Motor neuron (in vitro differentiated cells): Measurements from ENCODE around the gene KRT27. TPM values are rescaled to one million over a fixed set of nuclear protein-coding genes. Genes with fewer than 3 reads are reported as not detected.
A peak's percentile ranks its signal among the peaks of the same experiment; 100 is the strongest.

ENCODE experiments used
- ATAC-seq, 8 experiments: fragments of 200-7000 bp; cut with Tn5 transposase; replicated peaks in 6 of 8; 2 replicates each; pipeline ENCODE4 v1.8.0; 2021; ENCODE audit warnings: mild to moderate bottlenecking in 8 of 8, moderate library complexity in 8 of 8
- H3K27ac ChIP-seq, 2 donors: fragments of 250-450 bp; sonication (Bioruptor Pico); 2 replicates each; pipeline ENCODE4 v1.9.0; 2021; ENCODE audit warnings: antibody characterized with exemption in 2 of 2, mild to moderate bottlenecking in 2 of 2, moderate library complexity in 1 of 2
- H3K4me1 ChIP-seq, 2 donors: fragments of 250-450 bp; sonication (Bioruptor Pico); replicated peaks in 1 of 2; 2 replicates each; pipeline ENCODE4 v1.6.1; 2021; ENCODE audit warnings: antibody characterized with exemption in 2 of 2, mild to moderate bottlenecking in 2 of 2, moderate library complexity in 1 of 2
- H3K4me3 ChIP-seq, 5 donors: fragments of 250-450 bp; sonication (Bioruptor Pico); 2 replicates each; pipeline ENCODE4 v1.9.0; 2021; ENCODE audit warnings: antibody characterized with exemption in 5 of 5, mild to moderate bottlenecking in 5 of 5, moderate library complexity in 4 of 5
- WGBS, 10 experiments: fragments of 450-650 bp; shearing (Covaris generic); methylation state at CpG; one replicate each; pipeline ENCODE4 v1.0.0; 2022; 5-methylcytosine and 5-hydroxymethylcytosine counted together
- in situ Hi-C, 9 experiments: fragments of 400-800 bp; cut with MboI; loops; one replicate each; pipeline ENCODE4 v1.15.0; 2021; ENCODE audit warnings: low sequenced_read_pairs in 9 of 9, low pct_unique_long_range_greater_than_20kb in 2 of 9; ENCODE audit not compliant: unreplicated experiment in 9 of 9
- total RNA-seq, 8 experiments: library from RNA; unstranded; fragments of 300-600 nt; gene quantifications; 2 replicates each; pipeline versions ENCODE4 v1.2.3 to v1.2.4, GENCODE V29; 2022

Gene KRT27
- total RNA-seq, 8 experiments from 2014 or later = 0.66 TPM; not detected in 7

DNA sequence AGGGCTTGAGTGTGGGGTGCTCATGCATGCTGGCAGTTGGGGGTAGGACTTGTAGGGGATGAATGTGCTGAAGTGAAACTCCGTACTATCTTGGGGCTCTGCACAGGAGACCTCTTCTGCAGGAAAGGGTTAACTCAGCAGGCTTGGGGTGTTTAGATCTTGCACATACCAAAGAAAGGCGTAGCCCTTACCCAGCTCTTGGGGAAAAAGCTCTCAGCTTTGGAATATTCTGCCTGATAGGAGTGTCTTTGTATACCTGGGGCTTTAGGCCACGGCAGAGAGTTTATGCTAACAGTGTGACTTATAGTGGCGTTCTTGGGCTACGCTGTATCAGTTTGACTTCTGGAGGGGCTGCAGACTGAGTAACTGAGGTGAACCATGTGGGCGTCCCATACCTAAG lies 48.3 kb downstream of the KRT27 start:
- ATAC-seq = peak in 3 of 8 experiments; percentile 31 to 74 (median 51)
- 45 to 100% (median 70%) methylated on average over 1 to 5 of the region's 6 CpGs; no CpG with 5 or more reads in 2 of the 10 experiments for WGBS, 10 experiments
- in situ Hi-C loops = no loop called here

GRCh38 chr17:40730970-40731369 lies 51.4 kb downstream of the KRT27 start:
- Histone ChIP-seq H3K4me1 (no peaks in the 10 kb centered on the region), H3K27ac (no peak overlapping the region), H3K4me3 (no peak overlapping the region)
- in situ Hi-C loops = no loop called here
- ATAC-seq = no peak
- 13 to 71% (median 48%) methylated on average over 1 of the region's 1 CpG; no CpG with 5 or more reads in 2 of the 10 experiments for WGBS, 10 experiments

More for the DNA sequence above, 48.3 kb downstream of the KRT27 start:
- Histone ChIP-seq H3K4me3 (no peak overlapping the region), H3K4me1 (no peaks in the 10 kb centered on the region), H3K27ac (no peak overlapping the region)

DNA sequence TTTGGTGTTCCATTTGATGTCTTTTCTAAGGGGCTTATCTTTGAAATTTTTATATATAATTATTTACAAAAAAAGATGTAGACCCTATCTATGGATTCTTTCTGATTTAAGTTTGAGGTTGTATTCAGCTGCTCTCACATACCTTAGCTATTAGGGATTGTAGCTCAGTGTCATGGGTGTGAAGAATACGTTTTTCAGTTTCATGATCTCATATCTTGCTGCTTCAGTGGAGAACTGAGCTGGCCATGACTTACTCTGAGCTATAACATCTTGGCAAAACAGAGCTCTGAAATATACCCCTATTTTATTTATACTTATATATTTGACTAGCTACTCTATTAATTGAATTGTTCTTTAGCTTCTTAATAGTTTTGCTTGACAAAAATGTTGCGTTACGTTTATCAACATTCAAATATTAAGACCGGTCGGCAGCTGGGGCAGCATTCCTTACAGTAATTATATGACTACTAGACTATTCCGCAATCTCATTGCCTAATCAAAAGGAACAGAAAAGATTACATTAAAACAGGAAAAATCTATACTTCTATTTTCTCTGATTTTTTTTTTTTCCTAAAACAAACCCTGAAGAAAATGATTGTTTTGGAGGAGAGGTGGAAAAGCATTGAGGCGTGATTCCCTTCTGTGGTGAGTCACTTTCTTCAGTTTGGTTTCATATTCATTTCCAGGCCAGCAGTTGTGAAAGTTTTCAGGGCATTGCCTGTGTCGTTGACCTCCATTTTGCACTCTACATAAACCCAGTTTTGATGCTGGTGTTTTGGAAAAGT lies 54.7 kb downstream of the KRT27 start:
- Histone ChIP-seq H3K27ac (no peak overlapping the region), H3K4me1 (no peaks in the 10 kb centered on the region), H3K4me3 (no peak overlapping the region)
- in situ Hi-C loops = no loop called here
- WGBS, 10 experiments = 48 to 100% (median 80%) methylated on average over 4 to 8 of the region's 8 CpGs
- peak in 2 of 8 experiments; percentile 93 to 94 for ATAC-seq

- ATAC-seq = peak in 1 of 8 experiments; percentile 16
- in situ Hi-C loops = no loop called here
- no peak overlapping the region for H3K4me3 ChIP-seq
Observed at GRCh38 chr17:40726919-40727318, 55.4 kb downstream of the KRT27 start.

More at GRCh38 chr17:40726919-40727318, 55.4 kb downstream of the KRT27 start:
- H3K27ac ChIP-seq = no peak overlapping the region
- 0 to 100% (median 50%) methylated on average over 1 to 2 of the region's 2 CpGs; no CpG with 5 or more reads in 1 of the 10 experiments for WGBS, 10 experiments
- no peaks in the 10 kb centered on the region for H3K4me1 ChIP-seq

Other genes starting within 250 kb of the KRT27 start
- gene CCR7, start 217.1 kb downstream of the KRT27 start, total RNA-seq = 1 to 10 TPM in 1 of 8 experiments, under 1 TPM in 6, not detected in 1; 0.32 to 1.6 (median 0.50) TPM
- 100 to 1,000 TPM in 7 of 8 experiments, 10 to 100 TPM in 1; 81.3 to 216 (median 133) TPM for gene SMARCE1, start 134.7 kb downstream of the KRT27 start, total RNA-seq
- 1 to 10 TPM in 5 of 8 experiments, under 1 TPM in 2, not detected in 1; 0.67 to 1.7 (median 1.3) TPM for gene KRT222, start 117.4 kb downstream of the KRT27 start, total RNA-seq
- gene KRT24, start 78.8 kb downstream of the KRT27 start, total RNA-seq = under 1 TPM in 3 of 8 experiments, not detected in 5; 0.14 to 0.56 (median 0.17) TPM
- not detected for gene KRT25, start 27.2 kb downstream of the KRT27 start, total RNA-seq
- gene KRT26, start 10.3 kb downstream of the KRT27 start, total RNA-seq = under 1 TPM in 1 of 8 experiments, not detected in 7; 0.28 TPM
- gene KRT28, start 17.4 kb upstream of the KRT27 start, total RNA-seq = under 1 TPM in 1 of 8 experiments, not detected in 7; 0.08 TPM
- 10 to 100 TPM; 15.4 to 62.1 (median 27.3) TPM for gene KRT10, start 40.1 kb upstream of the KRT27 start, total RNA-seq
- 1 to 10 TPM in 4 of 8 experiments, under 1 TPM in 2, not detected in 2; 0.21 to 2.7 (median 1.1) TPM for gene KRT12, start 84.7 kb upstream of the KRT27 start, total RNA-seq
- under 1 TPM in 3 of 8 experiments, not detected in 5; 0.09 to 0.43 (median 0.31) TPM for gene KRT20, start 102.7 kb upstream of the KRT27 start, total RNA-seq
- gene KRT23, start 155.1 kb upstream of the KRT27 start, total RNA-seq = 1 to 10 TPM in 1 of 8 experiments, under 1 TPM in 2, not detected in 5; 0.36 to 1.2 (median 0.66) TPM
- gene KRT39, start 184.4 kb upstream of the KRT27 start, total RNA-seq = under 1 TPM in 1 of 8 experiments, not detected in 7; 0.59 TPM
- under 1 TPM in 1 of 8 experiments, not detected in 7; 0.19 TPM for gene KRT40, start 201.8 kb upstream of the KRT27 start, total RNA-seq
- under 1 TPM in 2 of 8 experiments, not detected in 6; 0.33 to 0.47 TPM for gene KRTAP3-3, start 211.6 kb upstream of the KRT27 start, total RNA-seq
- 1 to 10 TPM in 1 of 8 experiments, under 1 TPM in 1, not detected in 6; 0.47 to 1.0 TPM for gene KRTAP3-2, start 217.4 kb upstream of the KRT27 start, total RNA-seq
- not detected for gene KRTAP3-1, start 226.6 kb upstream of the KRT27 start, total RNA-seq
- gene KRTAP1-5, start 244.7 kb upstream of the KRT27 start, total RNA-seq = not detected
- not detected for gene KRTAP1-4, start 247.6 kb upstream of the KRT27 start, total RNA-seq